GM23338 (cell line): Measurements from ENCODE around the gene TMPRSS9.

ENCODE experiments used
- CREB1 ChIP-seq: fragments of 250-450 bp; sonication (Bioruptor Pico); IDR thresholded peaks from 2 replicates; pipeline ENCODE4 v1.5.0; 2020; ENCODE audit warnings: low read depth, mild to moderate bottlenecking, moderate library complexity
- EZH2 ChIP-seq: fragments of 200-600 bp; sonication (generic); IDR thresholded peaks from one replicate; pipeline ENCODE4 v1.8.0; 2017; ENCODE audit warnings: antibody characterized with exemption, mild to moderate bottlenecking, low read depth; ENCODE audit not compliant: unreplicated experiment
- EZH2phosphoT487 ChIP-seq: fragments of 200-600 bp; sonication (generic); IDR thresholded peaks from one replicate; pipeline ENCODE4 v1.8.1; 2018; ENCODE audit warnings: antibody characterized with exemption; ENCODE audit not compliant: unreplicated experiment
- JUNB ChIP-seq: IDR thresholded peaks from one replicate; pipeline ENCODE4 v1.6.1; 2016; ENCODE audit warnings: antibody characterized with exemption; ENCODE audit not compliant: unreplicated experiment
- NANOG ChIP-seq: IDR thresholded peaks from 2 replicates; pipeline ENCODE4 v1.6.1; 2016; ENCODE audit warnings: antibody characterized with exemption, borderline replicate concordance
- POLR2AphosphoS5 ChIP-seq: IDR thresholded peaks from 2 replicates; pipeline ENCODE4 v1.6.1; 2016; ENCODE audit warnings: antibody characterized with exemption, low read depth
- STAT1 ChIP-seq: IDR thresholded peaks from one replicate; pipeline ENCODE4 v1.6.1; 2016; ENCODE audit warnings: antibody characterized with exemption; ENCODE audit not compliant: unreplicated experiment
- TF ChIP-seq, protein P1 (sequence below), 2 experiments: fragments of 200-600 bp in 1 of 2; sonication (generic) in 1 of 2; conservative IDR thresholded peaks; 2 replicates each; pipeline versions ENCODE4 v1.5.1 to v1.6.1; 2016 to 2017; ENCODE audit warnings: antibody characterized with exemption in 2 of 2, low read depth in 2 of 2, mild to moderate bottlenecking in 2 of 2, moderate library complexity in 1 of 2
- TF ChIP-seq, protein P2 (sequence below): IDR thresholded peaks from one replicate; pipeline ENCODE4 v1.6.1; 2018; ENCODE audit warnings: antibody characterized with exemption; ENCODE audit not compliant: unreplicated experiment
- TF ChIP-seq, protein P3 (sequence below): IDR thresholded peaks from 2 replicates; pipeline ENCODE4 v1.6.1; 2016; ENCODE audit warnings: antibody characterized with exemption

DNA sequence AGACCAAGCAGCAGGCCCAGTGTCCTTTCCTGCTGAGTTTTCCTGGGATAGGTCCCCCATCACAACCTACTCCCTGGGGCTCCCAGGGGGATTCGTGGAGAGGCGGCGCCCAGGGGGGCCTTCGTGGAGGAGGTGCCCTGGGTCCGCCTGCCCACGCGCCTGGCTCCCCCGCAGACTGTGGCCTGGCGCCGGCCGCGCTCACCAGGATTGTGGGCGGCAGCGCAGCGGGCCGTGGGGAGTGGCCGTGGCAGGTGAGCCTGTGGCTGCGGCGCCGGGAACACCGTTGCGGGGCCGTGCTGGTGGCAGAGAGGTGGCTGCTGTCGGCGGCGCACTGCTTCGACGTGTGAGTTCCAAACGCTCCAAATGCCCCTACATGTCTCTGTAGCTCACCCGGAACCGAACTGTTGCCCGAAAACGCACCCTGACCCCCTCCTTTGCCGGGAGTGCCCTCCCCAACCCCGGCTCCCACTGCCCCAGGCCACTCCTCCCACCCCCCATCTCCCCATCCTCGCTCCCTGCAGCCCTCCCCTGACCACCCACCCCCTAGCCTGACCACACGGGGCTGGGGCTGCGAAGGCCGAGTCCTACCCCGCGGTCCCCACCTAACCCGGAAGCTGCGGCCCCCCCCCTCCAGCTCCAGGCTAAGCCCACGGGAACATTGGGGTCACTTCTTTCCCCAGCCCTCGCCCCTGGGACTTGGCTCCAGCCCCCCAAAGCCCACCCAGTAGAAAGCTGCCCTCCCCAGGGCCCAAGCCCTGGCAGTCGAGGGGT is 64.0 kb downstream of the TMPRSS9 start:
- TF ChIP-seq, protein P1, sequence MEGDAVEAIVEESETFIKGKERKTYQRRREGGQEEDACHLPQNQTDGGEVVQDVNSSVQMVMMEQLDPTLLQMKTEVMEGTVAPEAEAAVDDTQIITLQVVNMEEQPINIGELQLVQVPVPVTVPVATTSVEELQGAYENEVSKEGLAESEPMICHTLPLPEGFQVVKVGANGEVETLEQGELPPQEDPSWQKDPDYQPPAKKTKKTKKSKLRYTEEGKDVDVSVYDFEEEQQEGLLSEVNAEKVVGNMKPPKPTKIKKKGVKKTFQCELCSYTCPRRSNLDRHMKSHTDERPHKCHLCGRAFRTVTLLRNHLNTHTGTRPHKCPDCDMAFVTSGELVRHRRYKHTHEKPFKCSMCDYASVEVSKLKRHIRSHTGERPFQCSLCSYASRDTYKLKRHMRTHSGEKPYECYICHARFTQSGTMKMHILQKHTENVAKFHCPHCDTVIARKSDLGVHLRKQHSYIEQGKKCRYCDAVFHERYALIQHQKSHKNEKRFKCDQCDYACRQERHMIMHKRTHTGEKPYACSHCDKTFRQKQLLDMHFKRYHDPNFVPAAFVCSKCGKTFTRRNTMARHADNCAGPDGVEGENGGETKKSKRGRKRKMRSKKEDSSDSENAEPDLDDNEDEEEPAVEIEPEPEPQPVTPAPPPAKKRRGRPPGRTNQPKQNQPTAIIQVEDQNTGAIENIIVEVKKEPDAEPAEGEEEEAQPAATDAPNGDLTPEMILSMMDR (conservative IDR thresholded peaks at IDR 0.05; ENCODE audit: low read depth in 2 of 2) = no peak
- TF ChIP-seq POLR2AphosphoS5 = no peak
- TF ChIP-seq EZH2phosphoT487 = no peak
- TF ChIP-seq, protein P2, sequence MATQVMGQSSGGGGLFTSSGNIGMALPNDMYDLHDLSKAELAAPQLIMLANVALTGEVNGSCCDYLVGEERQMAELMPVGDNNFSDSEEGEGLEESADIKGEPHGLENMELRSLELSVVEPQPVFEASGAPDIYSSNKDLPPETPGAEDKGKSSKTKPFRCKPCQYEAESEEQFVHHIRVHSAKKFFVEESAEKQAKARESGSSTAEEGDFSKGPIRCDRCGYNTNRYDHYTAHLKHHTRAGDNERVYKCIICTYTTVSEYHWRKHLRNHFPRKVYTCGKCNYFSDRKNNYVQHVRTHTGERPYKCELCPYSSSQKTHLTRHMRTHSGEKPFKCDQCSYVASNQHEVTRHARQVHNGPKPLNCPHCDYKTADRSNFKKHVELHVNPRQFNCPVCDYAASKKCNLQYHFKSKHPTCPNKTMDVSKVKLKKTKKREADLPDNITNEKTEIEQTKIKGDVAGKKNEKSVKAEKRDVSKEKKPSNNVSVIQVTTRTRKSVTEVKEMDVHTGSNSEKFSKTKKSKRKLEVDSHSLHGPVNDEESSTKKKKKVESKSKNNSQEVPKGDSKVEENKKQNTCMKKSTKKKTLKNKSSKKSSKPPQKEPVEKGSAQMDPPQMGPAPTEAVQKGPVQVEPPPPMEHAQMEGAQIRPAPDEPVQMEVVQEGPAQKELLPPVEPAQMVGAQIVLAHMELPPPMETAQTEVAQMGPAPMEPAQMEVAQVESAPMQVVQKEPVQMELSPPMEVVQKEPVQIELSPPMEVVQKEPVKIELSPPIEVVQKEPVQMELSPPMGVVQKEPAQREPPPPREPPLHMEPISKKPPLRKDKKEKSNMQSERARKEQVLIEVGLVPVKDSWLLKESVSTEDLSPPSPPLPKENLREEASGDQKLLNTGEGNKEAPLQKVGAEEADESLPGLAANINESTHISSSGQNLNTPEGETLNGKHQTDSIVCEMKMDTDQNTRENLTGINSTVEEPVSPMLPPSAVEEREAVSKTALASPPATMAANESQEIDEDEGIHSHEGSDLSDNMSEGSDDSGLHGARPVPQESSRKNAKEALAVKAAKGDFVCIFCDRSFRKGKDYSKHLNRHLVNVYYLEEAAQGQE = no peak
- no peak for TF ChIP-seq EZH2
- TF ChIP-seq JUNB = no peak
- no peak for TF ChIP-seq NANOG
- no peak for TF ChIP-seq STAT1
- no peak for TF ChIP-seq CREB1
- TF ChIP-seq, protein P3, sequence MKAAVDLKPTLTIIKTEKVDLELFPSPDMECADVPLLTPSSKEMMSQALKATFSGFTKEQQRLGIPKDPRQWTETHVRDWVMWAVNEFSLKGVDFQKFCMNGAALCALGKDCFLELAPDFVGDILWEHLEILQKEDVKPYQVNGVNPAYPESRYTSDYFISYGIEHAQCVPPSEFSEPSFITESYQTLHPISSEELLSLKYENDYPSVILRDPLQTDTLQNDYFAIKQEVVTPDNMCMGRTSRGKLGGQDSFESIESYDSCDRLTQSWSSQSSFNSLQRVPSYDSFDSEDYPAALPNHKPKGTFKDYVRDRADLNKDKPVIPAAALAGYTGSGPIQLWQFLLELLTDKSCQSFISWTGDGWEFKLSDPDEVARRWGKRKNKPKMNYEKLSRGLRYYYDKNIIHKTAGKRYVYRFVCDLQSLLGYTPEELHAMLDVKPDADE = no peak
